ENCODE measurements around the gene BBS2. TPM values are rescaled to one million over a fixed set of nuclear protein-coding genes. Genes with fewer than 3 reads are reported as not detected.

BBS2 gene
- total RNA-seq, 1 donor from 2014 or later = 31.6 TPM

DNA sequence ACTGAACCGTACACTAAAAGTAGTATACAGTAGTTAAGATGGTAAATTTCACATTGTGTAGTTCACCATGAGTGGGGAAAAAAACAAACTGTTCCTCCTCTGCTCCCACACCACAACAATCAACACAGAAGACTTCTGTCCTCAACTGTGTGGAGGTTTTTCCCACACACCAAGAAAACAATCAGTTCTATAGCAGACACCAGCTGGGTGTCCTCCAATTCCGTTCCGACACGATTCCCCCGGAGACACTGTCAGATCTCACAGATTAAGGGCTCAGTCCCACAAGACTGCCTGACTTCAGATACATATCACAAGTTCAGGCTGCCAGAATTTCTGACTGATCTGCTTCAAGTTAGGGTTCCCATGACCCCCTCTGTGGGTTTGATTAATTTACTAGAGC is 31.8 kb downstream of the BBS2 start:
- Histone ChIP-seq H3K36me3 (ENCODE audit: control insufficient read depth, insufficient read depth, low read length) (peaks cover 1% of the 10 kb centered on the region), H3K27me3 (ENCODE audit: control insufficient read depth, insufficient read depth, low read length) (no peaks in the 10 kb centered on the region), H3K4me3 (ENCODE audit: low read depth, low read length) (no peak overlapping the region)
- TF ChIP-seq CTCF (IDR thresholded peaks at IDR 0.05; ENCODE audit: insufficient read depth, low read length, severe bottlenecking) = no peak
- DNase-seq (ENCODE audit: low read depth) (no peak), FAIRE-seq (no peak)

DNA sequence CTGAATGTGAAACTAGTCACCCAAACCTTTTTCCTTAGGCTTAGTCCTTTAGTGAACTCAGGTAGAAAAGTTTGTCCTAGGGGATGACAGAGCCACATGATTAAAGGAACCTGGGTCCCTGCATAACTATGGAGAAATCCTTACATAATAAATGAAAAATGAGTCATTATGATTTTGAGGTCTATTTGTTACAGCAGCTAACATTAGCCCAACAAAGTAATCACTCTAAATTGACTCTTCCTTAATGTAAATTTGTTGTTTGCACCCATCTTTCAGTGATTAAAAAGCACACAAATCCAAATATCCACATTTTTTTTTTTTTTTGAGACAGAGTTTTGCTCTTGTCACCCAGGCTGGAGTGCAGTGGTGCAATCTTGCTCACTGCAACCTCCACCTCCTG is 36.4 kb downstream of the BBS2 start:
- FAIRE-seq (no peak), DNase-seq (ENCODE audit: low read depth) (no peak)
- no peak for TF ChIP-seq CTCF (IDR thresholded peaks at IDR 0.05; ENCODE audit: insufficient read depth, low read length, severe bottlenecking)
- Histone ChIP-seq H3K36me3 (ENCODE audit: control insufficient read depth, insufficient read depth, low read length) (peaks cover 2% of the 10 kb centered on the region), H3K4me3 (ENCODE audit: low read depth, low read length) (no peak overlapping the region), H3K27me3 (ENCODE audit: control insufficient read depth, insufficient read depth, low read length) (no peaks in the 10 kb centered on the region)

DNA sequence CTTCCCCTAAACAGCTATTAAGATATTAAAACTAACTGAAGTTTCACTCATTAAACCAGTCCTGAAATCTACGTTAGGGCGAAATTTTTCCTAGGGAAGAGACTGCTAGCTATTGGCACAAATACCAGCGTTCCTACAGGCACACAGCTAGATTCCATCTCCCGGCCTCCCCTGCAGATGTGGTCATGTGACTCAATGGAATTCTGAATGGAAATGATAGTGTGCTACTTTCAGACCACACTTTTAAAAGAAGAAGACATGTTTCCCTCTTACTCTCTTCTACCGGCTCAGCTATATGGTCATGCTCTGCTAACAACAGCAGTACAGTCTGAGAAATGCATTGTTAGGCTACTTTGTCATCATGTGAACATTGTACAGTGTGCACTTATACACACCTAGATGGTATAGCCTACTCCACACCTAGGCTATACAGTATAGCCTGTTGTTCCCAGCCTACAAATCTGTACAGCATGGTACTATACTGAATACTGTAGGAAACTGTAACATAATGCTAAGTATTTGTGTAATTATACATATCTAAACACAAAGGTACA is 37.1 kb downstream of the BBS2 start:
- no peak overlapping the region for H3K4me3 ChIP-seq (ENCODE audit: low read depth, low read length)
- FAIRE-seq (no peak), DNase-seq (ENCODE audit: low read depth) (no peak)
- no peak for TF ChIP-seq CTCF (IDR thresholded peaks at IDR 0.05; ENCODE audit: insufficient read depth, low read length, severe bottlenecking)
- H3K27me3 ChIP-seq (ENCODE audit: control insufficient read depth, insufficient read depth, low read length) = no peaks in the 10 kb centered on the region
- peaks cover 2% of the 10 kb centered on the region for H3K36me3 ChIP-seq (ENCODE audit: control insufficient read depth, insufficient read depth, low read length)

DNA sequence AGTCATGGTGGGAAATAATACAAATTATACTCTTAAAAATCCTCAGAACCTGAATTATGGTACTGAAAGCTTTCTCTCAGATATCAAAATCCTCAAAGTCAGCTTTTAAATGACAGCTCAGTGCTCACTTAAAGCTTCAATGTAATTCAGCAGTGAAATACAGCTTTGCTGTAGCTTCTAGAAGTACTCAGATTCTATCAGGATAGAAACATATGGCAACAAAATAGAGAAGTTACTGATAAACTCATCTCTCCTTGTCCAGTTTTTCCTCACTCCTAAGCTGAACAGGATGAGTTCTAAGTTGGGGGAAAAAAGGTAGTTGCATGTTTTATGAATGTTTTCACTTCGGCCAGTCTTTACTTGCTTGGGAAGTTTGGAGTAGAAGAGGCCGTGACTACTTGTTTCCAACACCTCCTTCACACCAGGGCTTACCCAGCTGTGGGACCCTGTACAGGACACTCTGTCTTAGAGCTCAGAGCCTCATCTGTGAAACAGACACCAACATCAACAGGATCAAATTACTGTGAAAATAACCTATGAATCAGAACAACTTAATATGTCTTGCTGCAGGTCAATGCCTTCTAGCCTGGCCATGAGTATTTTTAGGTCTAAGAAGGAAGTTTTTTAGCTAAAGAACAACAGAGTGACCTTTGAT is 38.2 kb downstream of the BBS2 start:
- DNase-seq (ENCODE audit: low read depth) (peak; percentile 13), FAIRE-seq (no peak)
- H3K36me3 ChIP-seq (ENCODE audit: control insufficient read depth, insufficient read depth, low read length) = peaks cover 6% of the 10 kb centered on the region
- no peaks in the 10 kb centered on the region for H3K27me3 ChIP-seq (ENCODE audit: control insufficient read depth, insufficient read depth, low read length)
- H3K4me3 ChIP-seq (ENCODE audit: low read depth, low read length) = no peak overlapping the region
- TF ChIP-seq CTCF (IDR thresholded peaks at IDR 0.05; ENCODE audit: insufficient read depth, low read length, severe bottlenecking) = no peak

- TF ChIP-seq CTCF (IDR thresholded peaks at IDR 0.05; ENCODE audit: insufficient read depth, low read length, severe bottlenecking) = no peak
- no peaks in the 10 kb centered on the region for H3K27me3 ChIP-seq (ENCODE audit: control insufficient read depth, insufficient read depth, low read length)
- no peak overlapping the region for H3K4me3 ChIP-seq (ENCODE audit: low read depth, low read length)
- peaks cover 8% of the 10 kb centered on the region for H3K36me3 ChIP-seq (ENCODE audit: control insufficient read depth, insufficient read depth, low read length)
- no peak for DNase-seq (ENCODE audit: low read depth)
- no peak for FAIRE-seq
Measured at GRCh38 chr16:56480776-56481467, 38.9 kb downstream of the BBS2 start.
